GM23338 (cell line): ENCODE measurements around the gene AVP. TPM values are rescaled to one million over a fixed set of nuclear protein-coding genes. Genes with fewer than 3 reads are reported as not detected.
"Not testable (repeated sequence)": the region's sequence is repeated elsewhere in the genome, so short reads cannot be mapped to it uniquely, and the experiment has no call there.

Experiments
- ATAC-seq: fragments of 200-7000 bp; cut with Tn5 transposase; 3 replicates; pipeline ENCODE4 v1.9.1; 2020
- DNase-seq: peaks from one replicate; pipeline ENCODE4 v3.0.0-alpha.2; 2015; ENCODE audit warnings: low spot score
- H2AFZ ChIP-seq: fragments of 200-600 bp; sonication (generic); 2 replicates; pipeline ENCODE4 v1.8.0; 2016; ENCODE audit warnings: antibody characterized with exemption, mild to moderate bottlenecking, moderate library complexity
- H3F3A ChIP-seq: fragments of 200-600 bp; sonication (generic); replicated peaks from 2 replicates; pipeline ENCODE4 v1.8.0; 2017; ENCODE audit warnings: antibody characterized with exemption, mixed run types, low read depth
- H3K27ac ChIP-seq: fragments of 200-600 bp; sonication (generic); 2 replicates; pipeline ENCODE4 v1.6.1; 2016; ENCODE audit warnings: low read depth
- H3K27me3 ChIP-seq: fragments of 200-600 bp; sonication (generic); 2 replicates; pipeline ENCODE4 v1.8.0; 2016; ENCODE audit warnings: mild to moderate bottlenecking, mixed run types, moderate library complexity; ENCODE audit not compliant: insufficient read depth
- H3K36me3 ChIP-seq: fragments of 200-600 bp; sonication (generic); 2 replicates; pipeline ENCODE4 v1.8.0; 2016; ENCODE audit warnings: mild to moderate bottlenecking; ENCODE audit not compliant: insufficient read depth
- H3K4me1 ChIP-seq: fragments of 200-600 bp; sonication (generic); 2 replicates; pipeline ENCODE4 v1.8.0; 2016; ENCODE audit warnings: mild to moderate bottlenecking, moderate library complexity; ENCODE audit not compliant: insufficient read depth
- H3K4me2 ChIP-seq: fragments of 200-600 bp; sonication (generic); 2 replicates; pipeline ENCODE4 v1.7.1; 2017; ENCODE audit warnings: mixed run types
- H3K4me3 ChIP-seq: fragments of 200-600 bp; sonication (generic); 2 replicates; pipeline ENCODE4 v1.6.1; 2016; ENCODE audit warnings: mixed run types
- H3K79me2 ChIP-seq: fragments of 200-600 bp; sonication (generic); replicated peaks from 2 replicates; pipeline ENCODE4 v1.8.0; 2017; ENCODE audit warnings: mild to moderate bottlenecking; ENCODE audit not compliant: insufficient read depth
- H3K9me2 ChIP-seq: fragments of 200-600 bp; sonication (generic); 2 replicates; pipeline ENCODE4 v1.8.0; 2017; ENCODE audit not compliant: insufficient read depth
- H4K20me1 ChIP-seq: fragments of 200-600 bp; sonication (generic); replicated peaks from 2 replicates; pipeline ENCODE4 v1.8.0; 2017; ENCODE audit warnings: mild to moderate bottlenecking; ENCODE audit not compliant: insufficient read depth
- H3K27ac Mint-ChIP-seq: 2 replicates; pipeline ENCODE4 v1.8.0; 2020; ENCODE audit warnings: inconsistent platforms, mild to moderate bottlenecking, moderate library complexity, mixed read lengths
- H3K27me3 Mint-ChIP-seq: 3 replicates; pipeline ENCODE4 v1.8.0; 2022; ENCODE audit warnings: low read depth, mild to moderate bottlenecking, moderate library complexity, mixed read lengths, inconsistent platforms; ENCODE audit not compliant: insufficient read depth, poor library complexity
- H3K36me3 Mint-ChIP-seq: 3 replicates; pipeline ENCODE4 v1.8.0; 2021; ENCODE audit warnings: low read depth, mild to moderate bottlenecking, inconsistent platforms, moderate library complexity, mixed read lengths
- H3K4me1 Mint-ChIP-seq: 3 replicates; pipeline ENCODE4 v1.8.0; 2020; ENCODE audit warnings: mild to moderate bottlenecking, inconsistent platforms, mixed read lengths
- H3K4me3 Mint-ChIP-seq: 3 replicates; pipeline ENCODE4 v1.8.0; 2021; ENCODE audit warnings: moderate library complexity, mild to moderate bottlenecking, inconsistent platforms, mixed read lengths
- H3K9me3 Mint-ChIP-seq: 3 replicates; pipeline ENCODE4 v1.8.0; 2020; ENCODE audit warnings: moderate library complexity, mild to moderate bottlenecking, inconsistent platforms, mixed read lengths
- CREB1 ChIP-seq: fragments of 250-450 bp; sonication (Bioruptor Pico); IDR thresholded peaks from 2 replicates; pipeline ENCODE4 v1.5.0; 2020; ENCODE audit warnings: low read depth, mild to moderate bottlenecking, moderate library complexity
- EZH2phosphoT487 ChIP-seq: fragments of 200-600 bp; sonication (generic); IDR thresholded peaks from one replicate; pipeline ENCODE4 v1.8.1; 2018; ENCODE audit warnings: antibody characterized with exemption; ENCODE audit not compliant: unreplicated experiment
- JUNB ChIP-seq: IDR thresholded peaks from one replicate; pipeline ENCODE4 v1.6.1; 2016; ENCODE audit warnings: antibody characterized with exemption; ENCODE audit not compliant: unreplicated experiment
- NANOG ChIP-seq: IDR thresholded peaks from 2 replicates; pipeline ENCODE4 v1.6.1; 2016; ENCODE audit warnings: antibody characterized with exemption, borderline replicate concordance
- POLR2AphosphoS5 ChIP-seq: IDR thresholded peaks from 2 replicates; pipeline ENCODE4 v1.6.1; 2016; ENCODE audit warnings: antibody characterized with exemption, low read depth
- STAT1 ChIP-seq: IDR thresholded peaks from one replicate; pipeline ENCODE4 v1.6.1; 2016; ENCODE audit warnings: antibody characterized with exemption; ENCODE audit not compliant: unreplicated experiment
- ZNF331 ChIP-seq: fragments of 250-450 bp; sonication (Bioruptor Pico); IDR thresholded peaks from 2 replicates; pipeline ENCODE4 v1.5.0; 2020; ENCODE audit warnings: low read depth, mild to moderate bottlenecking, moderate library complexity
- polyA plus RNA-seq: library from polyadenylated mRNA; unstranded; fragments of >200 nt; fragmentation: Nextera tagmentation; extraction: Ambion mirVana; gene quantifications from 2 replicates; pipeline ENCODE4 v1.2.1, GENCODE V29; 2016
- total RNA-seq: library from RNA; depleted of rRNA; stranded (reverse); fragments of >200 nt; shearing (Covaris generic); gene quantifications from 2 replicates; pipeline ENCODE4 v1.2.3, GENCODE V29; 2014
- TF ChIP-seq, protein P1 (sequence below): IDR thresholded peaks from 2 replicates; pipeline ENCODE4 v1.6.1; 2016; ENCODE audit warnings: antibody characterized with exemption
- TF ChIP-seq, protein P2 (sequence below): IDR thresholded peaks from one replicate; pipeline ENCODE4 v1.6.1; 2018; ENCODE audit warnings: antibody characterized with exemption; ENCODE audit not compliant: unreplicated experiment
- TF ChIP-seq, protein P3 (sequence below), 2 experiments: fragments of 200-600 bp in 1 of 2; sonication (generic) in 1 of 2; conservative IDR thresholded peaks; 2 replicates each; pipeline versions ENCODE4 v1.5.1 to v1.6.1; 2016 to 2017; ENCODE audit warnings: antibody characterized with exemption in 2 of 2, low read depth in 2 of 2, mild to moderate bottlenecking in 2 of 2, moderate library complexity in 1 of 2

The AVP gene
- total and polyA plus RNA-seq, 2 experiments from 2014 or later = 0.60 TPM; not detected in 1

DNA sequence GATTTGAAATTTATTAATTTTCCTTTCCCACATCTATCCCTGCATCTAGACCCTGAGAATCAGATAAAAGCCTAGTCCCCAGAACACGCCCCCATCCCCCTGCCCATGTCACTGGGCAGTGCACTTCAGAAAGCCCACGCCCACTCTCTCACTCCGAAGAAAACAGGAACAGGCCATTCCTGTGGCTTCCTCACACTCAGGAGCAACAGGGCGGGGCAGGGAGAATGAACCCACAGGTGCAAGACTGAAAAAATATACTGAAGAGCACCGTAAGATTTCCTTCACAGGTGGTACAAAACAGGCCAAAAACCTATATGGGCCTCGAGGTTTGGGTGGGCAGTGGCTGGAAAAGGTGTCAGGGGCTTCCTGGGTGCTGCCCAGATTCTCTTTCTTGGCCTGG lies 9.7 kb downstream of the AVP start:
- H3K36me3 Mint-ChIP-seq = no peaks in the 10 kb centered on the region
- no peak for TF ChIP-seq CREB1 (CRISPR knock-in tag)
- TF ChIP-seq, protein P1, sequence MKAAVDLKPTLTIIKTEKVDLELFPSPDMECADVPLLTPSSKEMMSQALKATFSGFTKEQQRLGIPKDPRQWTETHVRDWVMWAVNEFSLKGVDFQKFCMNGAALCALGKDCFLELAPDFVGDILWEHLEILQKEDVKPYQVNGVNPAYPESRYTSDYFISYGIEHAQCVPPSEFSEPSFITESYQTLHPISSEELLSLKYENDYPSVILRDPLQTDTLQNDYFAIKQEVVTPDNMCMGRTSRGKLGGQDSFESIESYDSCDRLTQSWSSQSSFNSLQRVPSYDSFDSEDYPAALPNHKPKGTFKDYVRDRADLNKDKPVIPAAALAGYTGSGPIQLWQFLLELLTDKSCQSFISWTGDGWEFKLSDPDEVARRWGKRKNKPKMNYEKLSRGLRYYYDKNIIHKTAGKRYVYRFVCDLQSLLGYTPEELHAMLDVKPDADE = no peak
- no peak for TF ChIP-seq ZNF331 (CRISPR knock-in tag)
- no peak for TF ChIP-seq POLR2AphosphoS5
- TF ChIP-seq NANOG = no peak
- TF ChIP-seq, protein P2, sequence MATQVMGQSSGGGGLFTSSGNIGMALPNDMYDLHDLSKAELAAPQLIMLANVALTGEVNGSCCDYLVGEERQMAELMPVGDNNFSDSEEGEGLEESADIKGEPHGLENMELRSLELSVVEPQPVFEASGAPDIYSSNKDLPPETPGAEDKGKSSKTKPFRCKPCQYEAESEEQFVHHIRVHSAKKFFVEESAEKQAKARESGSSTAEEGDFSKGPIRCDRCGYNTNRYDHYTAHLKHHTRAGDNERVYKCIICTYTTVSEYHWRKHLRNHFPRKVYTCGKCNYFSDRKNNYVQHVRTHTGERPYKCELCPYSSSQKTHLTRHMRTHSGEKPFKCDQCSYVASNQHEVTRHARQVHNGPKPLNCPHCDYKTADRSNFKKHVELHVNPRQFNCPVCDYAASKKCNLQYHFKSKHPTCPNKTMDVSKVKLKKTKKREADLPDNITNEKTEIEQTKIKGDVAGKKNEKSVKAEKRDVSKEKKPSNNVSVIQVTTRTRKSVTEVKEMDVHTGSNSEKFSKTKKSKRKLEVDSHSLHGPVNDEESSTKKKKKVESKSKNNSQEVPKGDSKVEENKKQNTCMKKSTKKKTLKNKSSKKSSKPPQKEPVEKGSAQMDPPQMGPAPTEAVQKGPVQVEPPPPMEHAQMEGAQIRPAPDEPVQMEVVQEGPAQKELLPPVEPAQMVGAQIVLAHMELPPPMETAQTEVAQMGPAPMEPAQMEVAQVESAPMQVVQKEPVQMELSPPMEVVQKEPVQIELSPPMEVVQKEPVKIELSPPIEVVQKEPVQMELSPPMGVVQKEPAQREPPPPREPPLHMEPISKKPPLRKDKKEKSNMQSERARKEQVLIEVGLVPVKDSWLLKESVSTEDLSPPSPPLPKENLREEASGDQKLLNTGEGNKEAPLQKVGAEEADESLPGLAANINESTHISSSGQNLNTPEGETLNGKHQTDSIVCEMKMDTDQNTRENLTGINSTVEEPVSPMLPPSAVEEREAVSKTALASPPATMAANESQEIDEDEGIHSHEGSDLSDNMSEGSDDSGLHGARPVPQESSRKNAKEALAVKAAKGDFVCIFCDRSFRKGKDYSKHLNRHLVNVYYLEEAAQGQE = no peak
- TF ChIP-seq EZH2phosphoT487 = no peak
- no peak for TF ChIP-seq STAT1
- no peak for TF ChIP-seq JUNB
- TF ChIP-seq, protein P3, sequence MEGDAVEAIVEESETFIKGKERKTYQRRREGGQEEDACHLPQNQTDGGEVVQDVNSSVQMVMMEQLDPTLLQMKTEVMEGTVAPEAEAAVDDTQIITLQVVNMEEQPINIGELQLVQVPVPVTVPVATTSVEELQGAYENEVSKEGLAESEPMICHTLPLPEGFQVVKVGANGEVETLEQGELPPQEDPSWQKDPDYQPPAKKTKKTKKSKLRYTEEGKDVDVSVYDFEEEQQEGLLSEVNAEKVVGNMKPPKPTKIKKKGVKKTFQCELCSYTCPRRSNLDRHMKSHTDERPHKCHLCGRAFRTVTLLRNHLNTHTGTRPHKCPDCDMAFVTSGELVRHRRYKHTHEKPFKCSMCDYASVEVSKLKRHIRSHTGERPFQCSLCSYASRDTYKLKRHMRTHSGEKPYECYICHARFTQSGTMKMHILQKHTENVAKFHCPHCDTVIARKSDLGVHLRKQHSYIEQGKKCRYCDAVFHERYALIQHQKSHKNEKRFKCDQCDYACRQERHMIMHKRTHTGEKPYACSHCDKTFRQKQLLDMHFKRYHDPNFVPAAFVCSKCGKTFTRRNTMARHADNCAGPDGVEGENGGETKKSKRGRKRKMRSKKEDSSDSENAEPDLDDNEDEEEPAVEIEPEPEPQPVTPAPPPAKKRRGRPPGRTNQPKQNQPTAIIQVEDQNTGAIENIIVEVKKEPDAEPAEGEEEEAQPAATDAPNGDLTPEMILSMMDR (conservative IDR thresholded peaks at IDR 0.05; ENCODE audit: low read depth in 2 of 2) = no peak
- Histone ChIP-seq H3K9me2 (0 out of 2 replicates have a peak, but pooled peaks cover 3% of the 10 kb centered on the region), H3K4me1 (peaks cover 7% of the 10 kb centered on the region; the same call in 1 of the 2 replicates), H3K4me2 (no peak overlapping the region), H2AFZ (no peak overlapping the region), H3K4me3 (no peak overlapping the region), H3K36me3 (no peaks in the 10 kb centered on the region), H3K27me3 (peaks cover 45% of the 10 kb centered on the region), H4K20me1 (no peaks in the 10 kb centered on the region), H3F3A (0 out of 2 replicates have a peak, but pooled peaks cover 3% of the 10 kb centered on the region), H3K27ac (no peak overlapping the region), H3K79me2 (no peaks in the 10 kb centered on the region)
- no peak for DNase-seq
- no peak overlapping the region for H3K27ac Mint-ChIP-seq
- H3K27me3 Mint-ChIP-seq = peaks cover 38% of the 10 kb centered on the region
- ATAC-seq = no peak
- no peaks in the 10 kb centered on the region for H3K9me3 Mint-ChIP-seq
- peaks cover 23% of the 10 kb centered on the region for H3K4me1 Mint-ChIP-seq
- H3K4me3 Mint-ChIP-seq = no peak overlapping the region

DNA sequence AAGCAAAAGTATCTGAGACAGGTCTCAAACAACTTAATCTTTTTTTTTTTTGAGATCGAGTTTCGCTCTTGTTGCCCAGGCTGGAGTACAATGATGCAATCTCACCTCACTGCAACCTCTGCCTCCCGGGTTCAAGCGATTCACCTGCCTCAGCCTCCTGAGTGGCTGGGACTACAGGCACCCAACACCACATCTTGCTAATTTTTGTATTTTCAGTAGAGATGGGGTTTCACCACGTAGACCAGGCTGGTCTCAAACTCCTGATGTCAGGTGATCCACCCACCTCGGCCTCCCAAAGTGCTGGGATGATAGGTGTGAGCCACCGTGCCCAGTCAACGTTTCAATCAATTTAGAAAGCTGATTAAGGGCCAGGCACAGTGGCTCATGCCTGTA lies 11.3 kb downstream of the AVP start:
- not testable (repeated sequence) for H3K79me2 ChIP-seq, H4K20me1 ChIP-seq, DNase-seq, ATAC-seq, H3K4me1 ChIP-seq, H3K4me3 ChIP-seq, H3F3A ChIP-seq, H3K27ac Mint-ChIP-seq, H3K27ac ChIP-seq, H3K36me3 Mint-ChIP-seq, H3K9me2 ChIP-seq, H3K9me3 Mint-ChIP-seq, H3K36me3 ChIP-seq
- H3K27me3 Mint-ChIP-seq = peaks cover 38% of the 10 kb centered on the region
- peak overlapping the region; percentile 97; the same call in 1 of the 2 replicates for H2AFZ ChIP-seq
- H3K4me1 Mint-ChIP-seq = peaks cover 23% of the 10 kb centered on the region
- H3K27me3 ChIP-seq = peaks cover 42% of the 10 kb centered on the region
- peak overlapping the region; percentile 79; the same call in 1 of the 2 replicates for H3K4me2 ChIP-seq
- H3K4me3 Mint-ChIP-seq = peak overlapping the region; percentile 8; the same call in 1 of the 3 replicates
